T1000 (cell line): ENCODE results near the gene PVALB.

Experiments
- DNase-seq: peaks from one replicate; lab custom pipeline; 2025; ENCODE audit warnings: mixed read lengths; lab: John Stamatoyannopoulos, UW

Gene PVALB

DNA sequence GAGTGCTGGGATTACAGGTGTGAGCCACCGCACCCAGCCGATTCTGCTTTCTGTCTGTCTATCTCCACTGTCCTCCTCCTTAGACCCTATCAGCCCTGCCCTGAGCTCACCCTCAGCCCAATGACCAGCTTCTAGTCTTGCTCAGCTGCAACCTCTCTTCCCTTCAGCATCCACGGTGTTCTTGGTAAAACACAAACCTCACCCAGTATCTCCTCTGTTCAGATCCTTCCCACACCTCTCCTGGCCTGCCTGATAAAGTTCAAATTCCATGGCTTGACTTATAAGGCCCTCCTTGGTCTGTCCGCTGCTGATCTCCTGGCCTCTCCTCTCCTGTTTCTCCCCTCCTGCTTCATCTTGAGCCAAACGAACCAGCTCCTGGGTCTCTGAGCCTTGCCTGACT, 29.4 kb upstream of the PVALB start:
- DNase-seq = no peak

DNA sequence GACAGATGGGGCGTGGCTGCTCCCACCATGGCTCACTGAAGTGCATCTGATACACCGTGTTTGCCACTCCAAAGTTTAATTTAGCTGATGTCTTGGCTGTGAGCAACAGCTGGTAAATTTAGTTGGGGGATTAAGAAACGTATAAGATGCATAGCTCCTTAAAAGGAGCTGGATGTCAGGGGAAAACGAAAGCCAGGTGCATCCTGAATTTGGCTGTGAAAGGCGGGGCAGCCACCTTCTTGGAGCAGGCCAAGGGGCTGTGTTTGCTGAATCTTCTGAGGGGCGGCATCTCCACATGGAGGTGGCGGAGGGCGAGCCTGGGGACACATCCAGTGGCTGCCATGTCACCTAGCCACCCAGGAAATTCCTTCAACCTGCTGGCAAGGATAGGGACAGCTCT, 23.3 kb upstream of the PVALB start:
- no peak for DNase-seq

DNA sequence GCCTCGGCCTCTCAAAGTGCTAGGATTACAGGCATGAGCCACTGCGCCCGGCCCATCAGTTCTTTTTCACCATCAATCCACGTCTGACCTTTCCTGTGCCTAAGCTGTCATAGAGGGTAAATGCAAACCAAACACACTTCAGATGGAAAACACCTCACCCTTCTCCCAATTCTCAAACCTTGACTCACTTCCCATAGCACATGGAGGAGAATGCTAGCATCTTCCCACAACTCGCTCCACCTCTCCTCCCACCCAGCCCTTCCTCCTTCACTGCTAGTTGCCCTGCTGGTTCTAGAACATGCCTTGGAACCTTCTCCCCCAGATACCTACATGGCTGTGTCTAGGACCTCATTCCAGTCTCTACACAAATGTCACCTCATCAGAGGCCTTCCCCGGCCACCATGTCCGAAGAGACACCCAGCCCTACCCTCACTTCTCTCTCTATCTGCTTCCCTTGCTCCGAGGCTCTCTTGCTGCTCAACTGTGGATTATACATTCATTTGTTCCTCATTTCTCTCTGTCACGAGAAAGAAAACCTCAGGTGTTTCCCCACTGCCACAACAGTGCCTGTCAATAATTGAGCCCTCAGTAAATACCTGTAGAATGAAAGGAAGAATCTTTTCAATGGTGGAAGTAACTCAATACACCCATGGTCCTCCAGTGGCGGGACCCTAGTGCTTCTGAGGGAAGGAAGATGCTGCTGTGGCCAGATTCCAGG, 22.7 kb upstream of the PVALB start:
- no peak for DNase-seq

DNA sequence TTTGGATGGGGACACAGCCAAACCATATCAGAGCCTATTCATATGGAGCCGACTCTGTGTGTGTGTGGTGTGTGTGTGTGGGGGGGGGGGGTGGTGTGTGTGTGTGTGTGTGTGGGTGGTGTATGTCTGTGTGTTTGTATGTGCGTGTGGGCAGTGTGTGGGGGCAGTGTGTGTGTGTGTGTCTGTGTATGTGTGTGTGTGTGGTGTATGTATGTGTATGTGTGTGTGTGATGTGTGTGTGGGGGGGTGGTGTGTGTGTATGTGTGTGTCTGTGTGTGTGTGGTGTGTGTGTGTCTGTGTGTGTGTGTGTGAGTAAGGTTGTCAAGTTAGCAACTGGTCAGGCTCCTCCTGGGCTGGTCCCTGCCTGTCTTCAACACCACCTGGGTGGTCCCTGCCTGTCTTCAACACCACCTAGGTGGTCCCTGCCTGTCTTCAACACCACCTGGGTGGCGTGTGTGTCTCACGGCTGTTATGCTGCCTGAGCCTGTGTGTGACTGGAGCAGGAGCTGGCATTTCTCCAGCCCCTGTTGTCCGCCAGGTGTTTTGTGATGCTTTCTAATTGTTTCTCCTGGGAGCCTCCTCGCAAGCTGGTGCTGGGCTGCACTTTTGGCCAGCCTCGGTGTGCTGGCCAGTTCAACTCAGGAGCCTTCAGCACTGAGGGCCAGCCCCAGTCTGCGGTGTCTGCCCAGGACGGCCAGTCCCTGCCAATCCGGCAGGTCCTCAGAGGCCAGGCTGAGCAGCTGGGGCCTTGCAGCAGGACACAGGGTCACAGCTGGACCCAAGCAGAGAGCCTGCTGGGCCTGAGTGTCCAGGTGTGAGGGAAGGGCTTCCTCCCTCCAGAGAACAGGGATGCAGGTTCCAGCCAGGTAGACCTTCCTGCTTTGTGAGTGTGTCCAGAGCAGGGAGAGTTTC, 21.5 kb upstream of the PVALB start:
- no peak for DNase-seq

DNA sequence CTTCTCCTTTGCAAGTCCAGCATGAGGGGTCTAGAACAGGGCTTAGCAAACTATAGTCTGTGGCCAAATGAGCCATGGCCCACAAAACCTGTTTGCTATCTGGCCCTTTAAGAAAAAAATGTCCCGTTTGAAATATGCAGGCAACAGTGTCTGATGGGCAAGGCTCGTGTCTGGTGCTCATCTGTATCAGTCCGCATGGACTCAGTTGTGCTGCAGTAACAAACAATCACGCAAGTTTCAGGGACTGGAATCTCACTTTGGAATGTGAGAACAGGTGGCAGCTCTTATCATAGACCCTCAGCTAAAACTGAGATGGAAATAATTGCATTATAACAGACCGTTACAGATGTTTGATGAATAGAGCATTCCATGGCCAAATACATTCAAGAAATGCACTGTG, 19.1 kb upstream of the PVALB start:
- no peak for DNase-seq

DNA sequence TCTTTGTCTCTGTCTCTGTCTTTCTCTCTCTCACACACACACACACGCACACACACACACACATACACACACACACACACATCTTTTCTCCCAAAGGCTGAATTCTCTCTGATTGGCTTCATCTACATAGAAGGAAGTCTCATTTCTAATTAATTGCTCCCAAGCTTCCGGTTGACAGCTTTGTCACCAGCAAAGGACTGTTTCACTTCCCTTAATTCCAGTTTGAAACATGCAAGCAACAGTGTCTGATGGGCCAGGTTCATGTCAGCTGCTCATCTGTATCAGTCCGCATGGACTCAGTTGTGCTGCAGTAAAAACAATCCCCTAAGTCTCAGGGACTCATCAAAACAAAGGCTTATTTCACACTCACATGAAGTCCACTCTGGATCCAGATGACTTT, 16.2 kb upstream of the PVALB start:
- no peak for DNase-seq

DNA sequence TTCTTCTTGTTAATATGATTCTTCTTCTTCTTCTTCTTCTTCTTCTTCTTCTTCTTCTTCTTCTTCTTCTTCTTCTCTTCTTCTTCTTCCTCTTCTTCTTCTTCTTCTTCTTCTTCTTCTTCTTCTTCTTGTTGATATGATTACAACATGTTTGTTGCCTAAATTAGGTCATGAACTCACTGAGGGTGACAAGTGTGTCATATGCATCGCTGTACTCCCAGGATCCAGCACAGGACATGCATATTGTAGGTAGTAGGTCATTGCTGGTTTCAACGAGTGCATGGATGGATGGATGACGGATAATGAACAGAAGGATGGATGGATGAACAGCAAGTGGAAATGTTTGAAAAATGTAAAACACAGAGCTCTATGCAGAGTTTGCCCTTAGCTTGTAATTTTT, 14.9 kb upstream of the PVALB start:
- DNase-seq = no peak

DNA sequence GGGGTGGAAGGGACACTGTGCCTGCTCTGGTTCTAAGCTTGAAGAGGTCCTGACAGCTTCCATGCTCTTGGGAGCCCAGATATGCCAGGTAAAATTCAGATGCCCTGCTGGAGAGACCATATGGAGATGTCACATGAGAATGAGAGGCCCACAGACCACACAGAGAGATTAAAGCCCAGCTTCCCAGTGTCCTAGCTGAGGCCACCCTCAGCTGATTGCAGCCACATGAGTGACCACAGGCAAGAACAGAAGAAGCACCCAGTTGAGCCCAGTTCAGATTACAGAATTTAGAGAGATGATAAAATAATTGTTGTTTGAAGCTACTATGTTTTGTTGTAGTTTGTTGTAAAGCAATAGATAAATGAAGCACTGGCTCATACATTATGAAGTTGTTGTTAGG, 14.4 kb upstream of the PVALB start:
- DNase-seq = no peak

DNA sequence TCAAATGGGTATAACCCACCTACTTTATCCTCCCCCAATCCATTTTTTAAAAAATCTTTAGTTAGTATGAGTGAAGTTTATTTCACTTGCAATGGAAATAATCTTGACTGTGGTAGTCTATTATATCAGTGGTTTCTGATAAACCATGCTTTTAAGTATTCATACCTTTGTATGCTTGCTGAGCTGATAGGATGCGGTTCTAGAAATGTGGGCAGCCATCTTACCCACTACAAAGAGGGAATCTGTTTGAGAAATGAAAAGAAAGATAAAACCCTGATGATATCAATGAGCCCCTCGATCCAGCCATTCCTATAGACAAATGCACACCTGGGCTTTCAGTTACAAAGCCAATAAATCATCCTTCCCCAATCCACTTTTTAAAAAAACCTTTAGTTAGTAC, 13.8 kb upstream of the PVALB start:
- DNase-seq = no peak

DNA sequence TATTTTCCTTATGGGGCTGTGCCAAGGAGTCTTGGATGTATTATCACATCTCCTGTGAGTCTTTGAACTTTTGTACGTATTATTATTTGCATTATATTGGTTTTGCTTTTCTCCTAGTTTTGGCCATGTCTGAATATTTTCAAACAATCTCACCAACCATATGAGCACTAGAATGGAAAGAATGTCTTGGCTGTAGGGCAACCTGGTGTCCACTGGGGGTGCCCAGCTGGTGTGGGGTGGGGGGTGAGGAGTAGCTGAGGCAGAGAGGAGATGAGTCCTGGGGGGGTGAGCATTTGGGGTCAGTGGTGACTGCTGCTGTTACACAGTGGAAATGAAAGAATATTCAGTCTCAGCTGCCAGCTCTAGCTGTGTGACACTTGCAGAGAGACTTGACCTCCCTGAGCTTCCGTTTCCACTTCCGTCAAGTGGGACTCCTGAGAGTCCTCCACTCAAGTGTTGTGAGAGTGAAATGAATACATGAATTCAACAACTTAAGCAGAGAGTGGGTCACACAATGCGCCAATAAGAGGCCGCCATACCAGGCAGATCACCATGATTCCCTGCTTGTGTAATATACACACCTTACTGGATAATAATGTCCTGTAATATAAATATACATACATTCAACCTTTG, 12.7 kb upstream of the PVALB start:
- DNase-seq = no peak

DNA sequence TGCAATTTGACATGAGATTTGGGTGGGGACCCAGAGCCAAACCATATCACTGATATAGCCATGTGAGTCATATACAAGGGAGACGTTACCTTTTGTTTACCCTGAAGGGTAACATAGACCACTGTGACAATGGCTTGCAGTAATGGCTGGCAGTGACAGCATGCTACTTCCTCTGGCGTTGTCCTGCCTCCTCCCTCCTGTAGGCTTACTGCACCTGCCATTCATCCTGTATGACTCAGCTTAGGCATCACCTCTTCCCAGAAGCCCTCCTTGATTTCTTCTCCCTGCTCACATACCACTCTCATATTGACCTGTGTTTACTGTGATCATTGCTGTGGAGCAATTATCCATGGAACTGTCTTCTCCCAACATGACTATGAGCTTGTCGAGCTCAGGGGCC, 12.0 kb upstream of the PVALB start:
- no peak for DNase-seq

DNA sequence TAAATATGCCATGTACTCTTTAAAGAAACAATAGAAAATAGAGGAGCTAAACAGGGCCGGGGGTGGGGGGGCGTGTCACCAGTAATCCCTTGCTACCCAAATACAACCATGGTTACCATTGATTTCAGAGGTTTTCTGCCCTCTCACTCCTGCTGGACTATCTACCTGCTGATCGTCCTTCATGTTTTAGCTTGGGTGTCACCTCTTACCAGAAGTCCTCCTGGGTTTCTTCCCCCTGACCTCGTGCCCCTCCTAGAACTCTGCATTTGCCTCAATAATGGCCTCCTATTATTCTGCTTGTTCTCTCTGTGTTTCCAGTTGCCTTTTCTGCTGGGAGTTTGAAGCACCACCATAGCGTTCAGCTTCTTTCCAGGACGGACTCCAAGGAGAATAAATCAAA, 9.4 kb upstream of the PVALB start:
- no peak for DNase-seq

DNA sequence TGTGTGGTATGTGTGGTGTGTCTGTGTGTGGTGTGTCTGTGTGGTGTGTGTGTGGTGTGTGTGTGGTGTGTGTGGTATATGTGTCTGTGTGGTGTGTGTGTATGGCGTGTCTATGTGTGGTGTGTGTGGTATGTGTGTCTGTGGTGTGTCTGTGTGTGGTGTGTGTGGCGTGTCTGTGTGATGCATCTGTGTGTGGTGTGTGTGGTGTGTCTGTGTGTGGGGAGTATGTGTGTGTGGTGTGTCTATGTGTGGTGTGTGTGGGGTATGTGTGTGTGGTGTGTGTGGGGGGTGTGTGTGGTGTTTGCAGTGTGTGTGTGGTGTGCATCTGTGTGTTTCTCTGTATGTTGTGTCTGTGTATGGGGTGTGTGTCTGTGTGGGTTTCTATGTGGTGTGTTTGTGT, 7.8 kb upstream of the PVALB start:
- DNase-seq = no peak

DNA sequence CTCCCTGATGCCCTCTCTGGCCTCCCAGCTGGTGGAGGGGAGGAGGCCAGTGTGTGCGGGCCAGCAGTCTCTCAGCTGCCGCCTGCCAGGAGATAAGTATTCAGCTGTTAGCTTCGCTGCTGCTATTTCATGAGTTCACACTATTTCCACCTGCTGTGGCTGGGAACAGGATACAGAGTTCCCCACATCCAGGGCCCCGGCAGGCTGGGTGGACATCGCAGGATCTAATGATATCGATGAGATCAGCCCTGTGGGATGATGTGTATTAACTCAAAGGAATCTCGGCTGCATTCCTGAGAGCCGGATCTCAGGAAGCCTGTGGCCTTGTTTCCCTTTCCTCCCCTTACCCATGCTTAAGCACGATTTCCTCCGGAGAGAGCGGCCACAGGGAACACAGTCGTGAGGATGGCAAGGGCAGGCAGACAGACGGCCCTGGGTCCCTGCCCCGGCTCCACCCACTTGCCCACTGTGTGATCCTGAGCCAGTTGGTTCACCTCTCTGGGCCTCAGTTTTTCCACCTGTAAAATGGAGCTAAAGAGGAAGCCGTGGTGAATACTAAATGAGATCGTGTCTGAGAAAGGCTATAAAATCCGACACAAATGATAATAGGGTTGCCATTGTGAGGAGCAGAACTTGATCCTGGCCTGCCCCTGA, 6.5 kb upstream of the PVALB start:
- no peak for DNase-seq

DNA sequence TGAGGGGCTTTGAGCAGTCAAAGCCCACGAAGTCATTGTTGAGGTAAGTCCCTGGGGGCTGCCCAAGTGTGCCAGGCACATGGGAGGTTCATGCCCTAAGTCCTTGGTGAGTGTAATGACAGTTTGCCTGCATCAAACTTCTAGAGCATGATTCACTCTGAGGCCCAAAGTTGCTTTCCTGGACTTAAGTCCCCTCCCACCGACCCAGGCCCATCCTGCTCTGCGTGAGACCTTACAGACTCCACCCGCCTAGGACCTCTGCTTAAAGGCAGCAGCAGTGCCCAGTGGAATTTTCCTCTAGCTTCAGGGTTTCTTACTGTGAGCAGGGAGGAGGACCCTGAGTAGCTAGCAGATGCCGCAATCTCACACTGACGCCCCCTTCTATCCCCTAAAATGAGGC, 5.7 kb upstream of the PVALB start:
- no peak for DNase-seq

DNA sequence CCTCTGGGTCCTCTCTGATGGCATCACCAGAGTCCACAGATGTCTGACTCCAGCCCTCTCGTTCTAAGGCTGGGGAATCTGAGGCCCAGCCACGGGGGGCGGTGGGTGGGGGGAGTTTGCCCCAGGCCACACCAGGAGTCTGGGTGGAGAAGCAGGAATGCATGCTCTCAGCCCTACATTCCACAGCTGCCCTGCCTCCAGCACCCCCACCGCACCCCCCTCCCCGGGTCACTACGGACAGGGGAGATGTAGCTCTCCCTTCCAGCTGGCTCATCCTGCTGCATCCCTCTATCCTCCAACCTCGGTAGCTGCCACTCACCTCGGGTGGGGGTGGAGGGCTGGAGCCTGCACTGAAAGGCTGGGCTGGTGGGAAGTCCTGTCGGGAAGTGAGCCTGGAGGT, 2.3 kb upstream of the PVALB start:
- DNase-seq = no peak

DNA sequence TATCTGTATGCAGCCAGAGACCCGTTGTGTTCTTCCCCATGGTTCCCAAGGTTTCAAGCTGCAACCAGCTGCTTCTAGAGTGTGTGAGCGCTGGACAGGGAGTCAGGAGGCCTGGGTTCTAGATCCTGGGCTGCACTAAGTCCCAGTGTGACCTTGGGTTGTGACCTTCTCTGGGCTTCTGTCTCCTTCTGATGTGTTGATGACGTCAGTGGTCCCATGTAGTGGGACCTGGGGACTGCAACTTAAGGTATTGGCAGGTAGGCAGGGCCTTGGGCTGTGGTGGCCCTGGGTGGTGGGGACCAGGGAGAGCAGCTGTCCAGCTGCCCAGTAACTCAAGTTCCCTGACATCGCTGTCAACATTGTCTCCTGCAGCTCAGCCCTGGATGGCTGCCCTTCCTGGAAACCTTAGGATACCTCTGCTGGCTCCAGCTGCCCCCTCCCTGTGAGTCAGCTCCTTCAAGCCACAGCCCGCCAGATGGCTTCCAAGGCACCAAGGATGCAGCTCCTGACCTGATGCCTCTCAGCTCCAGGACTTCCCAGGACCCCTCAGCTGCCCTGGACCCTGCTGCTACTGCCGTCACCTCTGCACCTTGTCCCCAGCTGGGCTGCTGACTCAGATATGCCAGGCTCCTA, 1.3 kb upstream of the PVALB start:
- DNase-seq = no peak

DNA sequence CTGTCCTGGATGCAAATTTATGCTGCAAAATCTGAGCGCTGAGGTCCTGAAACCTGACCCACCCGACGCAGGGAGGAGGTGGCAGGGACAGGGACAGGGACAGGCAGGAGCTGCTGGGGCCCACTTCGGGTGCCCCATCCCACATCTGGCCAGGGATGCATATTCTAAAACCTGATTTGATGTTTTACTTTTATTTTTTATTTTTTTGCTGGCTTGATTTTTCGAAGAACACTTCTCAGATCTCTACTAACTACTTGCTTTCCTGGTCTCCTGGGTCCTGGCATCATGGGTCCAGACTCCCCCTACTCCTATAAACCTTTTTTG, 652 bp upstream of the PVALB start:
- DNase-seq = no peak

DNA sequence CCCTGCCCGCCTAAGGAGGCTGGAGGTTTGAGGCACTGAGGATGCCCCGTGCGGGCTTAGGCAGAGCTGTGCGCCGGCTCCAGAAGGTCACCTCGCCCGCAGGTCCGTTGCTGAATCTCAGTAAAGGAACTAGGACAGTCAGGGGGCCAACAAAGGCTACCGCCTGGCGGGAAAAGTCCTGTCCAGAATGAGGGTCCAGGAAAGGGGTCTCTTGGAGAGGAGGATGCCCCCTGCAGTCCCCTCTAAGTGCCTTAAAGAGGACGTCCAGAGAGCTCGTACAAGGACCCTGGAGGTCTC, 548 bp downstream of the PVALB start:
- DNase-seq = no peak

DNA sequence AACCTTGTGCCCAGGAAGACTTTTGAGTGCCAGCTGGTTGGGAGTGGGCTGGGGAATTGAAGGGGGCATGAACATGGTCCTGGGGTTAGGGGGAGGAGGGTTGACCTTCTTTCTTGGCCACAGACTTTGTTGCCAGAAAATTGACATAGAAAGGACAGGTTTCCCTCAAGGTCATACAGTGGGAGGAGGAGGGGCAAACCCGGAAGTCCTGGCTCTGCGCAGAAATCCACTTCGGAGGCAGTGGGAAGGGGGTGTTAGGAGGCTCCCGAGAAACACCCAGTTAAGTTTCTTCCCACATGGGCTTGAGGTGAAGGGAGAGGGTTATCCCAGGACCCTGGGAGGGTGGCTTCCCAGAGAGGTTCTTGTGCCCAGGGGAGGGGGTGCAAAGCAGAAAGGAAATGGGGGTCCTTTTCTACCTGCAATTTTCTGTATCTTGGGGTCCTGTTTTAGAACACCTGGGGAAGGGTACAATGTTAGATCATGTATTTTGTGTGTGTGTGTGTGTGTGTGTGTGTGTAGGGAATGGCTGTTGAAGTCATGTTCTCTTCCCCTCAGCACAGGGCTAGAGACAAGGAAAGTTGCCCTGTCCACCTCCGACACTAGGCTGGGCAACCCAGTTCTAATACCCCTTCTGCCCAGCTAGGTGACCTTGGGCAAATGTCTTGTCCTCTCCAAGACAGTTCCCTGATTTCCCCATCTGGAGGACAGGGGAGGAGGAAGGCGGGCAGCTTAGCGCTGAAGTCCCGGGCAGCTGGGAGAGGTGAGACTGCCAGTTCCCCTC, 1.1 kb downstream of the PVALB start:
- no peak for DNase-seq

DNA sequence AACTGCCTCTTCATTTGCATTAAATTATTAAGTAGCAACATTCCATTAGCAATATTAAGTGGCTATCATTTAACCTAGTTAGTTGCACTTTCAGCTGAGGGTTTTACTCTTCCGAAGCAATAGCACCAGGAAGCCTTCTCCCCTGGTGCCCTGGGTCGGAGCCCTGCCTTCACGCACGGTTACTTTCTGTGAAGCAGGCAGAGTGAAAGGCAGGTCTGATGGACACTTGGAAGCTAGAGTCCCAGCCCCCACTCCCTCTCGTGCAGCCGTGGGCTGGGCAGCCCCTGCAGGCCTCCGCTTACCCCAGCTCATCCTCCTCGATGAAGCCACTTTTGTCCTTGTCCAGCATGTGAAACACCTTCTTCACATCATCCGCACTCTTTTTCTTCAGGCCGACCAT, 2.0 kb downstream of the PVALB start:
- DNase-seq = no peak
